HG02588 (cell line): ENCODE data around the gene CD4.

ENCODE experiments used
- ATAC-seq: cut with Tn5 transposase; IDR thresholded peaks from one replicate; pipeline ENCODE4 v1.9.1; 2021; ENCODE audit warnings: mild to moderate bottlenecking, moderate library complexity; ENCODE audit not compliant: unreplicated experiment

Gene CD4

GRCh38 chr12:6827437-6827911 lies 38.1 kb downstream of the CD4 start:
- no peak for ATAC-seq

GRCh38 chr12:6827982-6828780 lies 38.9 kb downstream of the CD4 start, which contains the start of gene P3H3:
Gene P3H3, plus strand, starts transcription at chr12:6828407. Its CDS starts 34 bp downstream, at chr12:6828441.
- ATAC-seq, result no peak

- ATAC-seq, result no peak
Observed at GRCh38 chr12:6828781-6829535, 39.6 kb downstream of the CD4 start.

GRCh38 chr12:6829536-6830220 lies 40.4 kb downstream of the CD4 start:
- no peak for ATAC-seq

GRCh38 chr12:6830286-6830890 lies 41.1 kb downstream of the CD4 start:
- ATAC-seq, result no peak

GRCh38 chr12:6830999-6831398 lies 41.7 kb downstream of the CD4 start:
- ATAC-seq, result no peak

- no peak for ATAC-seq
Observed at GRCh38 chr12:6831450-6831995, 42.2 kb downstream of the CD4 start.

GRCh38 chr12:6832125-6832524 lies 42.8 kb downstream of the CD4 start:
- no peak for ATAC-seq

GRCh38 chr12:6833189-6833890 lies 44.0 kb downstream of the CD4 start:
- ATAC-seq, result no peak

GRCh38 chr12:6834254-6834653 lies 44.9 kb downstream of the CD4 start:
- ATAC-seq, result no peak

GRCh38 chr12:6834873-6835272 lies 45.5 kb downstream of the CD4 start:
- no peak for ATAC-seq

- ATAC-seq, result no peak
Observed at GRCh38 chr12:6836851-6837250, 47.5 kb downstream of the CD4 start.

GRCh38 chr12:6837370-6838060 lies 48.2 kb downstream of the CD4 start:
- no peak for ATAC-seq

GRCh38 chr12:6838854-6839253 lies 49.5 kb downstream of the CD4 start:
- ATAC-seq, result no peak

- ATAC-seq, result peak; percentile 87
Observed at GRCh38 chr12:6839482-6840201, 50.3 kb downstream of the CD4 start.

GRCh38 chr12:6840330-6840729 lies 51.0 kb downstream of the CD4 start:
- ATAC-seq, result no peak

- ATAC-seq, result no peak
Observed at GRCh38 chr12:6840761-6841515, 51.6 kb downstream of the CD4 start, which contains the start of gene GNB3. Gene GNB3, plus strand, starts transcription at chr12:6840925. Its CDS starts 363 bp downstream, at chr12:6841288.

GRCh38 chr12:6842075-6842474 lies 52.7 kb downstream of the CD4 start:
- no peak for ATAC-seq
